Tibial nerve (tissue), 4 donors: Measurements from ENCODE around the gene CYP4F8. TPM values are rescaled to one million over a fixed set of nuclear protein-coding genes. Genes with fewer than 3 reads are reported as not detected.

Experiments
- DNase-seq, 2 donors: peaks; one replicate each; pipeline ENCODE4 v3.0.0-alpha.2; 2019; ENCODE audit warnings: low spot score in 2 of 2
- H3K27ac ChIP-seq, 4 donors: fragments of 200-600 bp; sonication (generic) in 3 of 4; one replicate each; pipeline ENCODE4 v1.5.1; 2017 to 2019; ENCODE audit warnings: mild to moderate bottlenecking in 1 of 4
- H3K27me3 ChIP-seq, 2 donors: fragments of 200-600 bp; sonication (generic) in 1 of 2; one replicate each; pipeline versions ENCODE4 v1.5.1 to v1.6.0; 2017 to 2019
- H3K36me3 ChIP-seq, 3 donors: fragments of 200-600 bp; sonication (generic); one replicate each; pipeline ENCODE4 v1.5.1; 2018 to 2019
- H3K4me1 ChIP-seq, 4 donors: fragments of 200-600 bp; sonication (generic) in 3 of 4; one replicate each; pipeline ENCODE4 v1.5.1; 2017 to 2019
- H3K4me3 ChIP-seq, 4 donors: fragments of 200-600 bp; sonication (generic) in 3 of 4; one replicate each; pipeline ENCODE4 v1.5.1; 2017 to 2019; ENCODE audit warnings: mild to moderate bottlenecking in 1 of 4, moderate library complexity in 1 of 4
- H3K9me3 ChIP-seq, 4 donors: fragments of 200-600 bp; sonication (generic) in 3 of 4; one replicate each; pipeline ENCODE4 v1.5.1; 2017 to 2019
- CTCF ChIP-seq, 5 experiments: fragments of 200-600 bp in 3 of 5; fragments of 450-650 bp in 2 of 5; sonication (generic) in 3 of 5; IDR thresholded peaks; one replicate each; pipeline ENCODE4 v1.5.1; 2016 to 2019; ENCODE audit warnings: antibody characterized with exemption in 5 of 5, mild to moderate bottlenecking in 3 of 5, moderate library complexity in 2 of 5
- EP300 ChIP-seq, 2 donors: sonication (generic); formaldehyde crosslinking; IDR thresholded peaks; one replicate each; pipeline ENCODE4 v1.6.1; 2017; ENCODE audit warnings: antibody characterized with exemption in 2 of 2, mild to moderate bottlenecking in 1 of 2
- POLR2A ChIP-seq, 2 donors: fragments of 450-650 bp; IDR thresholded peaks; one replicate each; pipeline ENCODE4 v1.6.1; 2017; ENCODE audit warnings: antibody characterized with exemption in 2 of 2, mild to moderate bottlenecking in 2 of 2, moderate library complexity in 2 of 2
- WGBS, 2 donors: methylation state at CpG; one replicate each; pipeline ENCODE4 v1.1.5; 2018; 5-methylcytosine and 5-hydroxymethylcytosine counted together
- total RNA-seq, 4 donors: library from RNA; depleted of rRNA; stranded (reverse); fragments of >200 nt; gene quantifications; one replicate each; pipeline ENCODE4 v1.1.0, GENCODE V29; 2016

The CYP4F8 gene
- total RNA-seq, 4 donors from 2014 or later: not detected

- no peaks in the 10 kb centered on the region for H3K27me3 ChIP-seq
- no peak overlapping the region for H3K27ac ChIP-seq
- H3K4me1 ChIP-seq: no peaks in the 10 kb centered on the region
- H3K9me3 ChIP-seq: no peaks in the 10 kb centered on the region
- no peaks in the 10 kb centered on the region for H3K36me3 ChIP-seq
- 82% methylated on average over 8 of the region's 8 CpGs for WGBS, 2 donors
- DNase-seq: no peak
- no peak overlapping the region for H3K4me3 ChIP-seq
- TF ChIP-seq POLR2A (IDR thresholded peaks at IDR 0.05): no peak
Measured at GRCh38 chr19:15609261-15609660, 5.8 kb upstream of the CYP4F8 start.

GRCh38 chr19:15612342-15612741 is 2.7 kb upstream of the CYP4F8 start:
- TF ChIP-seq POLR2A (IDR thresholded peaks at IDR 0.05) (no peak), CTCF (IDR thresholded peaks at IDR 0.05) (no peak), EP300 (IDR thresholded peaks at IDR 0.05) (no peak)
- Histone ChIP-seq H3K9me3 (no peaks in the 10 kb centered on the region), H3K27ac (no peak overlapping the region), H3K4me1 (no peaks in the 10 kb centered on the region), H3K36me3 (no peaks in the 10 kb centered on the region), H3K4me3 (no peak overlapping the region), H3K27me3 (no peaks in the 10 kb centered on the region)
- DNase-seq: no peak
- WGBS, 2 donors: 52 to 59% methylated on average over 5 of the region's 5 CpGs

GRCh38 chr19:15613338-15613737 is 1.7 kb upstream of the CYP4F8 start:
- Histone ChIP-seq H3K4me1 (no peaks in the 10 kb centered on the region), H3K4me3 (no peak overlapping the region), H3K9me3 (no peaks in the 10 kb centered on the region), H3K27me3 (peaks cover 0 to 2% of the 10 kb centered on the region in 2 donors), H3K36me3 (no peaks in the 10 kb centered on the region), H3K27ac (no peak overlapping the region)
- DNase-seq: no peak
- TF ChIP-seq CTCF (IDR thresholded peaks at IDR 0.05) (no peak), POLR2A (IDR thresholded peaks at IDR 0.05) (no peak), EP300 (IDR thresholded peaks at IDR 0.05) (no peak)
- 78 to 95% methylated on average over 3 of the region's 3 CpGs for WGBS, 2 donors

- DNase-seq: no peak
- H3K27ac ChIP-seq: no peak overlapping the region
- no peaks in the 10 kb centered on the region for H3K36me3 ChIP-seq
- no peaks in the 10 kb centered on the region for H3K9me3 ChIP-seq
- 65 to 76% methylated on average over 14 of the region's 14 CpGs for WGBS, 2 donors
- H3K4me3 ChIP-seq: no peak overlapping the region
- no peaks in the 10 kb centered on the region for H3K4me1 ChIP-seq
- TF ChIP-seq POLR2A (IDR thresholded peaks at IDR 0.05) (no peak), EP300 (IDR thresholded peaks at IDR 0.05) (no peak), CTCF (IDR thresholded peaks at IDR 0.05) (no peak)
- peaks cover 0 to 2% of the 10 kb centered on the region in 2 donors for H3K27me3 ChIP-seq
Measured at GRCh38 chr19:15615526-15615925, 508 bp downstream of the CYP4F8 start.

GRCh38 chr19:15616183-15616582 is 1.2 kb downstream of the CYP4F8 start:
- H3K36me3 ChIP-seq: no peaks in the 10 kb centered on the region
- DNase-seq: no peak
- WGBS, 2 donors: 89 to 94% methylated on average over 4 of the region's 4 CpGs
- TF ChIP-seq CTCF (IDR thresholded peaks at IDR 0.05) (no peak), EP300 (IDR thresholded peaks at IDR 0.05) (no peak), POLR2A (IDR thresholded peaks at IDR 0.05) (no peak)
- no peaks in the 10 kb centered on the region for H3K9me3 ChIP-seq
- peaks cover 0 to 2% of the 10 kb centered on the region in 2 donors for H3K27me3 ChIP-seq
- H3K4me1 ChIP-seq: no peaks in the 10 kb centered on the region
- H3K4me3 ChIP-seq: no peak overlapping the region
- H3K27ac ChIP-seq: no peak overlapping the region
